ENCODE data around the gene ZNF532. TPM values are rescaled to one million over a fixed set of nuclear protein-coding genes. Genes with fewer than 3 reads are reported as not detected.
A peak's percentile ranks its signal among the peaks of the same experiment; 100 is the strongest.

Gene ZNF532
- total RNA-seq, 1 experiment from 2014 or later, result 49.8 TPM

GRCh38 chr18:58905777-58906428 is 41.2 kb downstream of the ZNF532 start:
- no TSS peak for BruUV-seq (replicated peaks)
- TF ChIP-seq TCF7L2 (IDR thresholded peaks at IDR 0.05; ENCODE audit: low read depth, low read length) (no peak), REST (IDR thresholded peaks at IDR 0.05; ENCODE audit: insufficient read depth in 1 of 2, low read depth in 2 of 2, low read length in 1 of 2) (no peak)
- no peak overlapping the region for H3K4me3 ChIP-seq (ENCODE audit: low read depth in 2 of 2, low read length in 2 of 2)
- no peaks in the 10 kb centered on the region for H3K36me3 ChIP-seq (ENCODE audit: control insufficient read depth, insufficient read depth, low read length)
- ChIA-PET POLR2A (no interaction called here), CTCF (no interaction called here)
- H3K27ac ChIP-seq (ENCODE audit: low read length), result no peak overlapping the region
- in situ Hi-C loops (cut with HindIII; ENCODE audit: low pct_unique_long_range_greater_than_20kb, low sequenced_read_pairs), result no loop called here
- H3K4me1 ChIP-seq (ENCODE audit: control insufficient read depth, insufficient read depth, low read length), result no peaks in the 10 kb centered on the region
- ATAC-seq (no peak), DNase-seq (ENCODE audit: low read depth, low spot score) (no peak)
- no peaks in the 10 kb centered on the region for H3K27me3 ChIP-seq (ENCODE audit: control insufficient read depth, insufficient read depth, low read length)
- intact Hi-C loops (cut with micrococcal nuclease; ENCODE audit: unreplicated experiment), result no loop called here
- no peaks in the 10 kb centered on the region for H3K9me3 ChIP-seq (ENCODE audit: control insufficient read depth, insufficient read depth, low read depth, low read length)

GRCh38 chr18:58908006-58908405 is 43.3 kb downstream of the ZNF532 start:
- ChIA-PET POLR2A (no interaction called here), CTCF (no interaction called here)
- no TSS peak for BruUV-seq (replicated peaks)
- DNase-seq (ENCODE audit: low read depth, low spot score), result no peak
- Histone ChIP-seq H3K27me3 (ENCODE audit: control insufficient read depth, insufficient read depth, low read length) (no peaks in the 10 kb centered on the region), H3K4me3 (ENCODE audit: low read depth in 2 of 2, low read length in 2 of 2) (no peak overlapping the region), H3K36me3 (ENCODE audit: control insufficient read depth, insufficient read depth, low read length) (no peaks in the 10 kb centered on the region), H3K9me3 (ENCODE audit: control insufficient read depth, insufficient read depth, low read depth, low read length) (no peaks in the 10 kb centered on the region), H3K27ac (ENCODE audit: low read length) (0 out of 2 replicates have a peak overlapping the region, but pooled peaks have one; percentile 34), H3K4me1 (ENCODE audit: control insufficient read depth, insufficient read depth, low read length) (peaks cover 10% of the 10 kb centered on the region)
- in situ Hi-C loops (cut with HindIII; ENCODE audit: low pct_unique_long_range_greater_than_20kb, low sequenced_read_pairs), result no loop called here
- ATAC-seq, result no peak
- intact Hi-C loops (cut with micrococcal nuclease; ENCODE audit: unreplicated experiment), result no loop called here
- TF ChIP-seq REST (IDR thresholded peaks at IDR 0.05; ENCODE audit: insufficient read depth in 1 of 2, low read depth in 2 of 2, low read length in 1 of 2) (no peak), POLR2AphosphoS5 (IDR thresholded peaks at IDR 0.05; ENCODE audit: low read depth, low read length) (no peak), SIN3A (IDR thresholded peaks at IDR 0.05; ENCODE audit: borderline replicate concordance, insufficient read depth, low read depth, low read length) (no peak), CTCF (IDR thresholded peaks at IDR 0.05) (no peak), TCF7L2 (IDR thresholded peaks at IDR 0.05; ENCODE audit: low read depth, low read length) (no peak)
